Parathyroid adenoma (tissue), 2 donors: ENCODE measurements around the gene STAC2.
"Not testable (repeated sequence)": the region's sequence is repeated elsewhere in the genome, so short reads cannot be mapped to it uniquely, and the experiment has no call there.

Experiments
- H2AFZ ChIP-seq: fragments of 300-600 bp; sonication (generic); one replicate; pipeline ENCODE4 v1.7.0; 2017; ENCODE audit warnings: antibody characterized with exemption, mild to moderate bottlenecking
- H3K27ac ChIP-seq: fragments of 300-600 bp; sonication (generic); one replicate; pipeline ENCODE4 v1.7.0; 2017
- H3K27me3 ChIP-seq: fragments of 300-600 bp; sonication (generic); one replicate; pipeline ENCODE4 v1.7.0; 2017; ENCODE audit warnings: low read length; ENCODE audit not compliant: control insufficient read depth, insufficient read depth
- H3K36me3 ChIP-seq: fragments of 300-600 bp; sonication (generic); one replicate; pipeline ENCODE4 v1.7.0; 2017; ENCODE audit warnings: low read length; ENCODE audit not compliant: control insufficient read depth, insufficient read depth
- H3K4me1 ChIP-seq: fragments of 300-600 bp; sonication (generic); one replicate; pipeline ENCODE4 v1.7.0; 2017; ENCODE audit warnings: control low read depth
- H3K4me2 ChIP-seq: fragments of 300-600 bp; sonication (generic); one replicate; pipeline ENCODE4 v1.7.0; 2017; ENCODE audit warnings: low read length
- H3K4me3 ChIP-seq: fragments of 300-600 bp; sonication (generic); one replicate; pipeline ENCODE4 v1.7.0; 2017; ENCODE audit warnings: low read depth, low read length
- H3K79me2 ChIP-seq: fragments of 300-600 bp; sonication (generic); one replicate; pipeline ENCODE4 v1.7.0; 2017; ENCODE audit warnings: control low read depth
- H3K9ac ChIP-seq: fragments of 300-600 bp; sonication (generic); one replicate; pipeline ENCODE4 v1.7.0; 2017; ENCODE audit warnings: mild to moderate bottlenecking
- H3K9me3 ChIP-seq: fragments of 300-600 bp; sonication (generic); one replicate; pipeline ENCODE4 v1.7.0; 2017; ENCODE audit warnings: low read length; ENCODE audit not compliant: control insufficient read depth
- CTCF ChIP-seq: fragments of 300-600 bp; sonication (generic); IDR thresholded peaks from one replicate; pipeline ENCODE4 v1.7.0; 2017; ENCODE audit warnings: antibody characterized with exemption, mild to moderate bottlenecking
- donor health status: primary hyperparathyroidism.

STAC2 gene

GRCh38 chr17:39169518-39169917 is 56.2 kb downstream of the STAC2 start:
- H3K4me2 ChIP-seq, result no peak overlapping the region
- no peaks in the 10 kb centered on the region for H3K9me3 ChIP-seq
- no peaks in the 10 kb centered on the region for H3K36me3 ChIP-seq
- no peaks in the 10 kb centered on the region for H3K27me3 ChIP-seq
- no peak overlapping the region for H3K9ac ChIP-seq
- no peak for TF ChIP-seq CTCF
- H3K4me1 ChIP-seq, result no peaks in the 10 kb centered on the region
- H3K79me2 ChIP-seq, result no peaks in the 10 kb centered on the region
- H3K27ac ChIP-seq, result no peak overlapping the region
- no peak overlapping the region for H3K4me3 ChIP-seq
- H2AFZ ChIP-seq, result no peak overlapping the region

- Histone ChIP-seq H3K9ac (no peak overlapping the region), H3K4me1 (no peaks in the 10 kb centered on the region), H3K27me3 (no peaks in the 10 kb centered on the region), H2AFZ (no peak overlapping the region), H3K4me2 (no peak overlapping the region), H3K9me3 (no peaks in the 10 kb centered on the region), H3K4me3 (no peak overlapping the region), H3K79me2 (no peaks in the 10 kb centered on the region), H3K36me3 (no peaks in the 10 kb centered on the region), H3K27ac (no peak overlapping the region)
- TF ChIP-seq CTCF, result no peak
Observed at GRCh38 chr17:39169101-39169500, 56.6 kb downstream of the STAC2 start.

GRCh38 chr17:39168503-39168902 is 57.2 kb downstream of the STAC2 start:
- not testable (repeated sequence) for H3K27me3 ChIP-seq, H3K4me1 ChIP-seq, H3K79me2 ChIP-seq

GRCh38 chr17:39167476-39167875 is 58.3 kb downstream of the STAC2 start:
- H3K79me2 ChIP-seq, result no peaks in the 10 kb centered on the region
- H3K4me3 ChIP-seq, result no peak overlapping the region
- no peaks in the 10 kb centered on the region for H3K4me1 ChIP-seq
- no peak overlapping the region for H3K27ac ChIP-seq
- H2AFZ ChIP-seq, result no peak overlapping the region
- no peaks in the 10 kb centered on the region for H3K9me3 ChIP-seq
- H3K4me2 ChIP-seq, result no peak overlapping the region
- no peaks in the 10 kb centered on the region for H3K27me3 ChIP-seq
- no peak for TF ChIP-seq CTCF
- no peak overlapping the region for H3K9ac ChIP-seq
- no peaks in the 10 kb centered on the region for H3K36me3 ChIP-seq

More at GRCh38 chr17:39168503-39168902, 57.2 kb downstream of the STAC2 start:
- H3K4me2 ChIP-seq, H3K9me3 ChIP-seq, H2AFZ ChIP-seq, H3K27ac ChIP-seq, H3K36me3 ChIP-seq, H3K4me3 ChIP-seq, H3K9ac ChIP-seq: not testable (repeated sequence)

- Histone ChIP-seq H3K9me3 (no peaks in the 10 kb centered on the region), H3K36me3 (no peaks in the 10 kb centered on the region), H3K4me3 (no peak overlapping the region), H3K9ac (no peak overlapping the region), H3K27me3 (no peaks in the 10 kb centered on the region), H3K4me1 (no peaks in the 10 kb centered on the region), H3K27ac (no peak overlapping the region), H2AFZ (no peak overlapping the region), H3K4me2 (no peak overlapping the region), H3K79me2 (no peaks in the 10 kb centered on the region)
- no peak for TF ChIP-seq CTCF
Observed at GRCh38 chr17:39166437-39167335, 59.1 kb downstream of the STAC2 start.
